GM12878 (cell line): Measurements from ENCODE around the gene NUP107.
A peak's percentile ranks its signal among the peaks of the same experiment; 100 is the strongest.

Experiments used
- CTCF ChIP-seq, 3 experiments: IDR thresholded peaks in 2 of 3; conservative IDR thresholded peaks in 1 of 3; 2 replicates each; pipeline ENCODE4 v1.5.1; 2011; ENCODE audit warnings: low read depth in 3 of 3, low read length in 3 of 3, mild to moderate bottlenecking in 3 of 3, control low read depth in 2 of 3, moderate library complexity in 2 of 3, inconsistent platforms in 1 of 3, mixed read lengths in 1 of 3; ENCODE audit not compliant: control insufficient read depth in 2 of 3, insufficient read depth in 1 of 3; ENCODE audit errors: extremely low read depth in 1 of 3
- IKZF1 ChIP-seq: fragments of 450-650 bp; conservative IDR thresholded peaks from 2 replicates; pipeline ENCODE4 v1.6.1; 2017; ENCODE audit warnings: antibody characterized with exemption, mild to moderate bottlenecking
- JUNB ChIP-seq: IDR thresholded peaks from 2 replicates; pipeline ENCODE4 v1.6.1; 2016; ENCODE audit warnings: antibody characterized with exemption, mild to moderate bottlenecking
- PKNOX1 ChIP-seq: fragments of 450-650 bp; IDR thresholded peaks from 2 replicates; pipeline ENCODE4 v1.6.1; 2016; ENCODE audit warnings: mild to moderate bottlenecking
- POLR2AphosphoS5 ChIP-seq: IDR thresholded peaks from 2 replicates; pipeline ENCODE4 v1.6.1; 2011; ENCODE audit warnings: mild to moderate bottlenecking, low read length, inconsistent platforms
- RB1 ChIP-seq: fragments of 450-650 bp; formaldehyde crosslinking; IDR thresholded peaks from 2 replicates; pipeline ENCODE4 v1.6.1; 2017; ENCODE audit warnings: mild to moderate bottlenecking, borderline replicate concordance
- YY1 ChIP-seq: IDR thresholded peaks from 2 replicates; pipeline ENCODE4 v1.6.1; 2011; ENCODE audit warnings: low read depth, mild to moderate bottlenecking, low read length

- TF ChIP-seq CTCF (IDR thresholded peaks at IDR 0.05 in 2 of 3, conservative IDR thresholded peaks at IDR 0.05 in 1 of 3; ENCODE audit: control insufficient read depth in 2 of 3, extremely low read depth in 1 of 3, insufficient read depth in 1 of 3, low read depth in 3 of 3, low read length in 3 of 3) (peak in 1 of 3 experiments; percentile 27; a peak in 1 of 6 replicates), POLR2AphosphoS5 (no peak), YY1 (no peak), RB1 (no peak), JUNB (no peak), IKZF1 (no peak), PKNOX1 (no peak)
Observed at GRCh38 chr12:68792952-68793351, 106.2 kb downstream of the NUP107 start.
